Heart left ventricle (tissue), 16 donors: ENCODE results near the gene CDK19. TPM values are rescaled to one million over a fixed set of nuclear protein-coding genes. Genes with fewer than 3 reads are reported as not detected.

ENCODE experiments used
- ATAC-seq, 4 donors: fragments of 200-7000 bp; cut with Tn5 transposase; one replicate each; pipeline ENCODE4 v1.9.1; 2020 to 2022; ENCODE audit warnings: moderate library complexity in 4 of 4, mild to moderate bottlenecking in 3 of 4, moderate number of reproducible peaks in 1 of 4
- DNase-seq, 5 donors: peaks; one replicate each; pipeline ENCODE4 v3.0.0-alpha.2; 2020
- H3K27ac ChIP-seq, 12 donors: fragments of 200-600 bp; sonication (generic) in 4 of 12; one replicate each; pipeline versions ENCODE4 v1.5.0 to v1.8.0; 2016 to 2022; ENCODE audit warnings: mild to moderate bottlenecking in 2 of 12
- H3K27me3 ChIP-seq, 9 donors: fragments of 200-600 bp; sonication (generic) in 2 of 9; one replicate each; pipeline versions ENCODE4 v1.5.1 to v1.8.0; 2016 to 2022; ENCODE audit warnings: mild to moderate bottlenecking in 3 of 9
- H3K36me3 ChIP-seq, 9 donors: fragments of 200-600 bp; sonication (generic) in 2 of 9; one replicate each; pipeline versions ENCODE4 v1.5.0 to v1.8.0; 2018 to 2022; ENCODE audit warnings: mild to moderate bottlenecking in 2 of 9
- H3K4me1 ChIP-seq, 12 donors: fragments of 200-600 bp; sonication (generic) in 4 of 12; one replicate each; pipeline versions ENCODE4 v1.5.0 to v1.8.0; 2016 to 2022; ENCODE audit warnings: mild to moderate bottlenecking in 3 of 12
- H3K4me3 ChIP-seq, 12 donors: fragments of 200-600 bp; sonication (generic) in 4 of 12; one replicate each; pipeline versions ENCODE4 v1.5.0 to v1.8.0; 2017 to 2022; ENCODE audit warnings: mild to moderate bottlenecking in 9 of 12, moderate library complexity in 4 of 12
- H3K9me3 ChIP-seq, 12 donors: fragments of 200-600 bp; sonication (generic) in 4 of 12; one replicate each; pipeline versions ENCODE4 v1.5.0 to v1.8.0; 2016 to 2022; ENCODE audit warnings: mild to moderate bottlenecking in 1 of 12
- CTCF ChIP-seq, 12 donors: fragments of 200-600 bp; sonication (generic) in 4 of 12; IDR thresholded peaks; one replicate each; pipeline versions ENCODE4 v1.5.0 to v1.8.0; 2018 to 2022; ENCODE audit warnings: antibody characterized with exemption in 12 of 12, mild to moderate bottlenecking in 5 of 12
- POLR2A ChIP-seq, 2 donors: fragments of 450-650 bp; IDR thresholded peaks; one replicate each; pipeline ENCODE4 v1.6.1; 2017; ENCODE audit warnings: antibody characterized with exemption in 2 of 2, mild to moderate bottlenecking in 2 of 2, moderate library complexity in 2 of 2
- WGBS, 4 donors: extraction: QIAGEN DNeasy Blood & Tissue Kit in 2 of 4; methylation state at CpG; one replicate each; pipeline versions ENCODE4 v1.1.5 to v1.1.7; 2013 to 2018; 5-methylcytosine and 5-hydroxymethylcytosine counted together
- intact Hi-C, 10 donors: fragments of 100-400 bp; cut with DNase I; formaldehyde crosslinking; loops; one replicate each; pipeline versions ENCODE4 v1.11.1 to v1.14.2; 2022
- polyA plus RNA-seq, 2 donors: library from polyadenylated mRNA; stranded (reverse); fragments of 200-250 nt; gene quantifications; one replicate each; pipeline ENCODE4 v1.2.3, GENCODE V29; 2013
- total RNA-seq, 9 donors: library from RNA; depleted of rRNA in 2 of 9; stranded (reverse); fragments of >200 nt in 2 of 9; fragmentation: NEBNext Ultra II Directional in 3 of 9; extraction: Animal tissue kit (Norgen Biotek cat#: 25700) in 3 of 9; gene quantifications; one replicate each; pipeline versions ENCODE4 v1.1.0 to v1.2.4, GENCODE V29; 2016 to 2023
- donor health status: ischemic (EF 13 %, LVEDD 7.1; RV severe dilation, severe dysfunction).
- donor health status: healthy with polysubstance abuse.
- donor health status: DM: no; HTN: yes; CAD: no.
- donor health status: DM: no; HTN: no; CAD: no.
- donor health status: ischemic (EF 25% LVEDD 6.9; RV normal size, moderate dysfunction).
- donor health status: ischemic (EF 25% LVEDD 5.7; RV mildly dilated, moderate dysfunction).
- donor health status: healthy.
- donor health status: DM: yes; HTN: yes; CAD: no.
- donor health status: ischemic (EF 35%, LVEDD 5.7; RV mildly dilated, moderate dysfunction).
- donor health status: nonischemic (EF 11% LVEDD 7.7; RV severe dilation, severe dysfunction).
- donor health status: DM: yes; HTN: yes; CAD: no.
- donor health status: PGD.
- donor health status: ischemic (EF 29% LVEDD 5.4; RV normal size, mild dysfunction).
- donor health status: nonischemic (EF 23%, LVEDD 6.1; RV moderate dilation, normal function).

The CDK19 gene
- total and polyA plus RNA-seq, 11 donors: 3.8 to 16.3 (median 8.3) TPM

GRCh38 chr6:110784610-110784979 is 30.7 kb downstream of the CDK19 start:
- ATAC-seq (no peak), DNase-seq (no peak)
- TF ChIP-seq POLR2A (IDR thresholded peaks at IDR 0.05) (no peak), CTCF (IDR thresholded peaks at IDR 0.05) (no peak)
- Histone ChIP-seq H3K4me1 (peaks cover 0 to 18% (median 8%) of the 10 kb centered on the region in 12 donors), H3K36me3 (no peaks in the 10 kb centered on the region), H3K27me3 (no peaks in the 10 kb centered on the region), H3K27ac (no peak overlapping the region), H3K9me3 (peaks cover 0 to 17% (median 7%) of the 10 kb centered on the region in 12 donors), H3K4me3 (no peak overlapping the region)
- 82 to 89% (median 84%) methylated on average over 1 of the region's 1 CpG for WGBS, 4 donors
- intact Hi-C loops: no loop called here

- Histone ChIP-seq H3K4me3 (no peak overlapping the region), H3K27me3 (no peaks in the 10 kb centered on the region), H3K27ac (no peak overlapping the region), H3K9me3 (peaks cover 0 to 5% (median 0%) of the 10 kb centered on the region in 12 donors), H3K36me3 (no peaks in the 10 kb centered on the region), H3K4me1 (peaks cover 0 to 21% (median 8%) of the 10 kb centered on the region in 12 donors)
- no peak for TF ChIP-seq POLR2A (IDR thresholded peaks at IDR 0.05)
- no peak for TF ChIP-seq CTCF (IDR thresholded peaks at IDR 0.05)
- DNase-seq (no peak), ATAC-seq (no peak)
- intact Hi-C loops: no loop called here
- WGBS, 4 donors: 67 to 77% (median 73%) methylated on average over 7 of the region's 7 CpGs
These were observed 33.6 kb downstream of the CDK19 start for GRCh38 chr6:110781522-110782214.

GRCh38 chr6:110778333-110778732 is 36.9 kb downstream of the CDK19 start:
- intact Hi-C loops: no loop called here
- ATAC-seq (no peak), DNase-seq (no peak)
- WGBS, 4 donors: 93 to 100% (median 97%) methylated on average over 1 of the region's 1 CpG
- Histone ChIP-seq H3K27me3 (no peaks in the 10 kb centered on the region), H3K4me1 (peaks cover 0 to 27% (median 8%) of the 10 kb centered on the region in 12 donors), H3K9me3 (no peaks in the 10 kb centered on the region), H3K4me3 (no peak overlapping the region), H3K36me3 (no peaks in the 10 kb centered on the region), H3K27ac (no peak overlapping the region)
- TF ChIP-seq CTCF (IDR thresholded peaks at IDR 0.05) (no peak), POLR2A (IDR thresholded peaks at IDR 0.05) (no peak)

GRCh38 chr6:110777636-110778035 is 37.6 kb downstream of the CDK19 start:
- ATAC-seq: no peak
- no peak for TF ChIP-seq CTCF (IDR thresholded peaks at IDR 0.05)
- no peak for TF ChIP-seq POLR2A (IDR thresholded peaks at IDR 0.05)
- no peak overlapping the region for H3K4me3 ChIP-seq
- H3K4me1 ChIP-seq: peaks cover 0 to 25% (median 8%) of the 10 kb centered on the region in 12 donors
- no peak overlapping the region for H3K27ac ChIP-seq
- 89 to 97% (median 92%) methylated on average over 2 of the region's 2 CpGs for WGBS, 4 donors
- DNase-seq: no peak
- H3K9me3 ChIP-seq: no peaks in the 10 kb centered on the region
- intact Hi-C loops: no loop called here
- H3K27me3 ChIP-seq: no peaks in the 10 kb centered on the region
- H3K36me3 ChIP-seq: no peaks in the 10 kb centered on the region
